ENCODE measurements around the gene HSPA12A. TPM values are rescaled to one million over a fixed set of nuclear protein-coding genes. Genes with fewer than 3 reads are reported as not detected.

The HSPA12A gene
- polyA plus RNA-seq, 2 of the 4 experiments (the other 2 are of a cell fraction) = 16.9 to 17.0 TPM

- H3K4me2 ChIP-seq = no peak overlapping the region
- H3K4me1 ChIP-seq = peaks cover 7% of the 10 kb centered on the region
- H3K27ac ChIP-seq = no peak overlapping the region
- ChIA-PET POLR2A (no interaction called here), CTCF (interaction anchor here (0.6 kb wide), 1 partner anchor 479 kb away, joined by 4 read pairs; no protein-coding TSS in a partner anchor)
- FAIRE-seq (no peak), ATAC-seq (no peak), DNase-seq (ENCODE audit: low read depth in 1 of 2, low spot score in 1 of 2) (no peak)
- TF ChIP-seq JUN (IDR thresholded peaks at IDR 0.05) = no peak
- no peak for TF ChIP-seq MAZ (IDR thresholded peaks at IDR 0.05; ENCODE audit: borderline replicate concordance, low read depth, low read length)
- TF ChIP-seq, protein P1, sequence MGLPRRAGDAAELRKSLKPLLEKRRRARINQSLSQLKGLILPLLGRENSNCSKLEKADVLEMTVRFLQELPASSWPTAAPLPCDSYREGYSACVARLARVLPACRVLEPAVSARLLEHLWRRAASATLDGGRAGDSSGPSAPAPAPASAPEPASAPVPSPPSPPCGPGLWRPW (IDR thresholded peaks at IDR 0.05) = no peak
- no peak for TF ChIP-seq CBX8 (IDR thresholded peaks at IDR 0.05)
- TF ChIP-seq CHD2 (IDR thresholded peaks at IDR 0.05; ENCODE audit: low read length, partially characterized antibody) = no peak
- TF ChIP-seq, protein P2, sequence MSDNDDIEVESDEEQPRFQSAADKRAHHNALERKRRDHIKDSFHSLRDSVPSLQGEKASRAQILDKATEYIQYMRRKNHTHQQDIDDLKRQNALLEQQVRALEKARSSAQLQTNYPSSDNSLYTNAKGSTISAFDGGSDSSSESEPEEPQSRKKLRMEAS (IDR thresholded peaks at IDR 0.05) = no peak
- no peak for TF ChIP-seq JUNB (IDR thresholded peaks at IDR 0.05)
- no peak for TF ChIP-seq RARB (CRISPR knock-in tag; IDR thresholded peaks at IDR 0.05)
- TF ChIP-seq EHF (CRISPR knock-in tag; IDR thresholded peaks at IDR 0.05) = no peak
- TF ChIP-seq RCOR1 (IDR thresholded peaks at IDR 0.05; ENCODE audit: low read depth, low read length) = no peak
- no peak for TF ChIP-seq TFCP2L1 (CRISPR knock-in tag; IDR thresholded peaks at IDR 0.05)
- no peak for TF ChIP-seq HOXA7 (CRISPR knock-in tag; IDR thresholded peaks at IDR 0.05)
- TF ChIP-seq, protein P3, sequence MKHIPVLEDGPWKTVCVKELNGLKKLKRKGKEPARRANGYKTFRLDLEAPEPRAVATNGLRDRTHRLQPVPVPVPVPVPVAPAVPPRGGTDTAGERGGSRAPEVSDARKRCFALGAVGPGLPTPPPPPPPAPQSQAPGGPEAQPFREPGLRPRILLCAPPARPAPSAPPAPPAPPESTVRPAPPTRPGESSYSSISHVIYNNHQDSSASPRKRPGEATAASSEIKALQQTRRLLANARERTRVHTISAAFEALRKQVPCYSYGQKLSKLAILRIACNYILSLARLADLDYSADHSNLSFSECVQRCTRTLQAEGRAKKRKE (CRISPR knock-in tag; IDR thresholded peaks at IDR 0.05; ENCODE audit: low read depth) = no peak
- TF ChIP-seq EHMT2 (IDR thresholded peaks at IDR 0.05; ENCODE audit: low read depth) = no peak
- TF ChIP-seq ZSCAN20 (CRISPR knock-in tag; IDR thresholded peaks at IDR 0.05) = no peak
- no peak for TF ChIP-seq CTCF (IDR thresholded peaks at IDR 0.05)
- no peak for TF ChIP-seq ESRRA (IDR thresholded peaks at IDR 0.05; ENCODE audit: borderline replicate concordance, low read length)
- no peak for TF ChIP-seq ZFP36 (IDR thresholded peaks at IDR 0.05; ENCODE audit: borderline replicate concordance, partially characterized antibody)
- no peaks in the 10 kb centered on the region for H3K9me3 ChIP-seq
- no peak overlapping the region for H3K4me3 ChIP-seq
- 86% methylated on average over 5 of the region's 5 CpGs for WGBS (ENCODE audit: missing lambda C conversion rate)
These were observed 73.3 kb downstream of the HSPA12A start for GRCh38 chr10:116669080-116669479.

DNA sequence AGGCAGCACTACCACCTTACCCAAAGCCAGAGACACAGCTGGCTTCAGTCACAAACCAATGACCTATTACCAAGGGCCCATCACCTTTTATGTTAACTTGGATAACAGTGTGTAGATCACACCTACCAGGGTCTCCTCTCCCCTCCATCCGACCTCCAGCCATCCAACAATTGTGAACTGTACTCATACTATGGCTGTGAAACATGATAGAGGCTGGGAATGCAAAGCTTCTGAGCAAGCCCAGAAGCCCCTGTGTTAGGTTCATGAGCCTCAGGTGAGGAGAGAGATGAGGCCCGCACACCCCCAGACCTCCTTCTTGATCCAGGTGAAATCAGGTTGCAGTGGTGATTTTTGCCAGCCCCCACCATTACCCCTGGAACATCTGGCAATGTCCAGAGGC lies 73.9 kb downstream of the HSPA12A start:
- TF ChIP-seq NFE2L2 (conservative IDR thresholded peaks at IDR 0.05; ENCODE audit: low read length) = no peak
- no peak for TF ChIP-seq EHMT2 (IDR thresholded peaks at IDR 0.05; ENCODE audit: low read depth)
- TF ChIP-seq CTCF (IDR thresholded peaks at IDR 0.05) = no peak
- TF ChIP-seq MAZ (IDR thresholded peaks at IDR 0.05; ENCODE audit: borderline replicate concordance, low read depth, low read length) = no peak
- no peak for TF ChIP-seq BHLHE40 (IDR thresholded peaks at IDR 0.05; ENCODE audit: low read depth, low read length)
- no peak for TF ChIP-seq EHF (CRISPR knock-in tag; IDR thresholded peaks at IDR 0.05)
- TF ChIP-seq CHD4 (IDR thresholded peaks at IDR 0.05; ENCODE audit: borderline replicate concordance) = no peak
- TF ChIP-seq MYC (IDR thresholded peaks at IDR 0.05; ENCODE audit: borderline replicate concordance, low read length) = no peak
- no peak for TF ChIP-seq CBX8 (IDR thresholded peaks at IDR 0.05)
- TF ChIP-seq RFX5 (IDR thresholded peaks at IDR 0.05) = no peak
- no peak for TF ChIP-seq ESRRA (IDR thresholded peaks at IDR 0.05; ENCODE audit: borderline replicate concordance, low read length)
- TF ChIP-seq ZSCAN20 (CRISPR knock-in tag; IDR thresholded peaks at IDR 0.05) = no peak
- no peak for TF ChIP-seq ZFP36 (IDR thresholded peaks at IDR 0.05; ENCODE audit: borderline replicate concordance, partially characterized antibody)
- TF ChIP-seq, protein P4, sequence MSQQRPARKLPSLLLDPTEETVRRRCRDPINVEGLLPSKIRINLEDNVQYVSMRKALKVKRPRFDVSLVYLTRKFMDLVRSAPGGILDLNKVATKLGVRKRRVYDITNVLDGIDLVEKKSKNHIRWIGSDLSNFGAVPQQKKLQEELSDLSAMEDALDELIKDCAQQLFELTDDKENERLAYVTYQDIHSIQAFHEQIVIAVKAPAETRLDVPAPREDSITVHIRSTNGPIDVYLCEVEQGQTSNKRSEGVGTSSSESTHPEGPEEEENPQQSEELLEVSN (IDR thresholded peaks at IDR 0.05; ENCODE audit: borderline replicate concordance, low read depth) = no peak
- no peak for TF ChIP-seq ZNF302 (CRISPR knock-in tag; IDR thresholded peaks at IDR 0.05)
- no peak for TF ChIP-seq EP300 (IDR thresholded peaks at IDR 0.05)
- TF ChIP-seq FOXS1 (CRISPR knock-in tag; IDR thresholded peaks at IDR 0.05) = no peak
- no peak for TF ChIP-seq JUN (IDR thresholded peaks at IDR 0.05)
- no peak for TF ChIP-seq KDM1A (IDR thresholded peaks at IDR 0.05; ENCODE audit: low read depth)
- TF ChIP-seq, protein P5, sequence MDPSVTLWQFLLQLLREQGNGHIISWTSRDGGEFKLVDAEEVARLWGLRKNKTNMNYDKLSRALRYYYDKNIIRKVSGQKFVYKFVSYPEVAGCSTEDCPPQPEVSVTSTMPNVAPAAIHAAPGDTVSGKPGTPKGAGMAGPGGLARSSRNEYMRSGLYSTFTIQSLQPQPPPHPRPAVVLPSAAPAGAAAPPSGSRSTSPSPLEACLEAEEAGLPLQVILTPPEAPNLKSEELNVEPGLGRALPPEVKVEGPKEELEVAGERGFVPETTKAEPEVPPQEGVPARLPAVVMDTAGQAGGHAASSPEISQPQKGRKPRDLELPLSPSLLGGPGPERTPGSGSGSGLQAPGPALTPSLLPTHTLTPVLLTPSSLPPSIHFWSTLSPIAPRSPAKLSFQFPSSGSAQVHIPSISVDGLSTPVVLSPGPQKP (IDR thresholded peaks at IDR 0.05; ENCODE audit: low read depth, low read length) = no peak
- H3K4me1 ChIP-seq = peaks cover 7% of the 10 kb centered on the region
- DNase-seq (ENCODE audit: low read depth in 1 of 2, low spot score in 1 of 2) (no peak), ATAC-seq (no peak), FAIRE-seq (no peak)
- H3K4me3 ChIP-seq = no peak overlapping the region
- no peak overlapping the region for H3K27ac ChIP-seq
- H3K9me3 ChIP-seq = no peaks in the 10 kb centered on the region
- no peak overlapping the region for H3K4me2 ChIP-seq
- 66% methylated on average over 2 of the region's 2 CpGs for WGBS (ENCODE audit: missing lambda C conversion rate)
- ChIA-PET CTCF (interaction anchor here (0.6 to 1.7 kb wide), 3 partner anchors 14 to 479 kb away, joined by 3 to 4 read pairs (median 4); no protein-coding TSS in a partner anchor), POLR2A (no interaction called here)
